ENCODE data around the gene SLC20A1. TPM values are rescaled to one million over a fixed set of nuclear protein-coding genes. Genes with fewer than 3 reads are reported as not detected.

Gene SLC20A1
- total RNA-seq, 1 donor from 2014 or later = 18.4 TPM

- DNase-seq (ENCODE audit: low spot score in 2 of 2) = peak in 1 of 2 donors; percentile 71
- H3K36me3 ChIP-seq = no peaks in the 10 kb centered on the region
- no peak for TF ChIP-seq CTCF (IDR thresholded peaks at IDR 0.05)
- H3K27me3 ChIP-seq = no peaks in the 10 kb centered on the region
- H3K4me1 ChIP-seq = peaks cover 0 to 15% of the 10 kb centered on the region in 2 donors
- no peak overlapping the region for H3K27ac ChIP-seq
- H3K9me3 ChIP-seq = no peaks in the 10 kb centered on the region
- no peak overlapping the region for H3K4me3 ChIP-seq
- intact Hi-C loops (cut with DNase I) = no loop called here
These were observed 21.6 kb upstream of the SLC20A1 start for GRCh38 chr2:112623913-112624777.

GRCh38 chr2:112625474-112626114 lies 20.1 kb upstream of the SLC20A1 start:
- no peak for TF ChIP-seq CTCF (IDR thresholded peaks at IDR 0.05)
- Histone ChIP-seq H3K4me1 (peaks cover 0 to 15% of the 10 kb centered on the region in 2 donors), H3K36me3 (no peaks in the 10 kb centered on the region), H3K27ac (peak overlapping the region in 1 of 2 donors; percentile 88), H3K4me3 (no peak overlapping the region), H3K9me3 (no peaks in the 10 kb centered on the region), H3K27me3 (no peaks in the 10 kb centered on the region)
- peak in 1 of 2 donors; percentile 57 for DNase-seq (ENCODE audit: low spot score in 2 of 2)
- intact Hi-C loops (cut with DNase I) = loop anchor here (1.0 to 5.0 kb wide), 3 partner anchors 25 to 65 kb away; partner anchors contain the start of gene CHCHD5

GRCh38 chr2:112626604-112627059 lies 19.1 kb upstream of the SLC20A1 start:
- H3K9me3 ChIP-seq = no peaks in the 10 kb centered on the region
- TF ChIP-seq CTCF (IDR thresholded peaks at IDR 0.05) = peak; percentile 68 to 85 (median 72)
- intact Hi-C loops (cut with DNase I) = loop anchor here (1.0 to 5.0 kb wide), 5 partner anchors 19 to 100 kb away; partner anchors contain the start of genes CHCHD5 and SLC20A1
- peak overlapping the region; percentile 5 to 37 for H3K4me3 ChIP-seq
- H3K4me1 ChIP-seq = peaks cover 0 to 15% of the 10 kb centered on the region in 2 donors
- DNase-seq (ENCODE audit: low spot score in 2 of 2) = peak in 1 of 2 donors; percentile 78
- no peaks in the 10 kb centered on the region for H3K27me3 ChIP-seq
- peak overlapping the region; percentile 86 to 88 for H3K27ac ChIP-seq
- H3K36me3 ChIP-seq = no peaks in the 10 kb centered on the region

GRCh38 chr2:112627060-112628040 lies 18.4 kb upstream of the SLC20A1 start:
- H3K4me3 ChIP-seq = peak overlapping the region; percentile 5 to 37
- H3K27me3 ChIP-seq = no peaks in the 10 kb centered on the region
- peaks cover 0 to 15% of the 10 kb centered on the region in 2 donors for H3K4me1 ChIP-seq
- intact Hi-C loops (cut with DNase I) = loop anchor here (1.0 to 5.0 kb wide), 4 partner anchors 18 to 99 kb away; partner anchors contain the start of genes CHCHD5 and SLC20A1
- H3K27ac ChIP-seq = peak overlapping the region; percentile 86 to 88
- no peak for TF ChIP-seq CTCF (IDR thresholded peaks at IDR 0.05)
- no peaks in the 10 kb centered on the region for H3K36me3 ChIP-seq
- peak; percentile 21 to 89 for DNase-seq (ENCODE audit: low spot score in 2 of 2)
- no peaks in the 10 kb centered on the region for H3K9me3 ChIP-seq

- no peaks in the 10 kb centered on the region for H3K9me3 ChIP-seq
- no peak for DNase-seq (ENCODE audit: low spot score in 2 of 2)
- H3K4me3 ChIP-seq = no peak overlapping the region
- no peak overlapping the region for H3K27ac ChIP-seq
- no peaks in the 10 kb centered on the region for H3K36me3 ChIP-seq
- intact Hi-C loops (cut with DNase I) = loop anchor here (5.0 kb wide), 1 partner anchor 47 kb away; the partner anchor contains the start of gene CHCHD5
- no peak for TF ChIP-seq CTCF (IDR thresholded peaks at IDR 0.05)
- peaks cover 0 to 15% of the 10 kb centered on the region in 2 donors for H3K4me1 ChIP-seq
- no peaks in the 10 kb centered on the region for H3K27me3 ChIP-seq
These were observed 16.5 kb upstream of the SLC20A1 start for GRCh38 chr2:112629224-112629623.
